ENCODE data around the gene TSPAN17.
A peak's percentile ranks its signal among the peaks of the same experiment; 100 is the strongest.

The TSPAN17 gene

GRCh38 chr5:176621661-176622079, 25.6 kb upstream of the TSPAN17 start:
- DNase-seq (ENCODE audit: low read depth in 2 of 2), result no peak

- no peak for DNase-seq (ENCODE audit: low read depth in 2 of 2)
These were observed 23.1 kb upstream of the TSPAN17 start for GRCh38 chr5:176624142-176624541.

GRCh38 chr5:176624938-176625337, 22.3 kb upstream of the TSPAN17 start:
- DNase-seq (ENCODE audit: low read depth in 2 of 2), result no peak

DNA sequence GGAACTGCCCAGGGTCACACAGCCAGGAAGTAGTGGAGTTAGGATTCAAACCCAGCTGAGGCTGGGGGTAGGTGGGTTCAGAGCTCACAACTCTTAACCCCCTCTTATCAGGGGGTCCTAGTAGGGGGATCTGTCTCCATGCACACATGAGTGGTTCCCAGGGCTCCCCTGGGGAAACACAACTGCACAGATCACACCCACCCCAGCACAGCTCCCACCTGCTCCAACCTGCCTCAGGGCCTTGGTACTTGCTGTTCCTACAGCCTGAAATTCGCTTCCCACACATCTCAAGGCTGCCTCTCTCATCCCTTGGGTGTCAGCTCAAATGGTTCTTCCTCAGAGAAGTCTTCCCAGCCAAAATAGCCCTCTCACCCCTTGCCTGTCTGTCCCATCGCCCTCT, 21.8 kb upstream of the TSPAN17 start:
- no peak for DNase-seq (ENCODE audit: low read depth in 2 of 2)

DNA sequence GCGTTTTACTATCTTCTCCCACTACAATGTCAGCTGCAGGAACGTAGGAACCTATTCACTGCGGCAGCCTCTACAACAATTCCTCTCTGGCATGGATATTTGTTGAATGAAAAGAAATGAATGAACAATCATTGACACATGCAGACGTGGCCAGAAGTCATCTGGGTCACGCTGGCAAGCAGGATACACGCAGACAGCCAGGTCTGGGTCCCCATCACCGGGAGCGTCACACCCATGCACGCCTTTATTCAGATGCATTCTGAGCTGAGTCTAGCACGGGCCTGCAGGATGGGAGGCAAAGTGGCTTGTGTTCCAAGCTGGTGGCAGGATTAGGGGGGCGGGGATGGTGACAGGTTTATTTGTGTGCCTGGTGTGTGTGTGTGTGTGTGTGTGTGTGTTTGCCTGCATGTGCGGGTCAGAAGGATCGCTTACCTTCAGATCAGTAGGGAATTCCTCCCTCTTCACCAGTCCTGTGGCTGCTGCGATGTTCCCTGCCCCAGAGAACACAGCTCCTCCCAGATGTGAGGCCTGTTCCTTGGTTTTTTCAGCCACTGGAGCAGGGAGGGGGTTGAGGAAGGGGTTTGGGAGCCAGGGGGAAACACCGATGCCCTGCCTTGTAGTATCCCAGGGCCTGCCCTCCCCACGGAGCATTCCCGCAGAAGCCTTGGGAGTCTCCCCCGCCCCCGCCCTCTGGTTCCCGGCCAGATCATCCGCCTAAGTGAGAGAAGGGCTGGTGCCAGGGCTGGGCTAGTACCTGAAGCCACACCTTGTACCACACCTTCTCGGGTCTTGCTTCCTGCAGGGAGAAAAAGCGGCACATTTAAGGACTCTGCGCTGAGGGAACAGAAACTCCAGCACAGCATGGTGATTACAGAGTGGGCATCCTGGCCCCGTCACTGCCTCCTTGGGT, 21.1 kb upstream of the TSPAN17 start:
- DNase-seq (ENCODE audit: low read depth in 2 of 2), result no peak

DNA sequence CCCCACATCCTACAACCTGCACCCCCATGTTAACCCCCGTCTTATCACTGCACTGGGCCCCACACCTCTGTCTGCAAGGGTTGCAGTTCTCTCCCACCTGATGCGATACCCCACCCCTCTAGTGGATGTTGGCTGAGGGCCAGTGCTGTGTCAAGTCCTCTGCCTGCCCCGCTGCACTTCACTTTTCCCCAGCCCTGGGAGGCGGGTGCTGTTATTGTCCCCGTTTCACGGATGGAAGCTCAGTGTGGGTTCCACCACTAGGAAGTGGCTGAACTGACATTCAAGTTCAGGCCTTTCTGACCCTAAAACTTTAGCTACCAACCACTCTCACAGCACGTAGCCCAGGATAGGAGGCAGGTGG, 20.4 kb upstream of the TSPAN17 start:
- no peak for DNase-seq (ENCODE audit: low read depth in 2 of 2)

GRCh38 chr5:176627582-176627981, 19.7 kb upstream of the TSPAN17 start:
- no peak for DNase-seq (ENCODE audit: low read depth in 2 of 2)

- no peak for DNase-seq (ENCODE audit: low read depth in 2 of 2)
These were observed 18.7 kb upstream of the TSPAN17 start for GRCh38 chr5:176628406-176629228.

- DNase-seq (ENCODE audit: low read depth in 2 of 2), result no peak
These were observed 17.9 kb upstream of the TSPAN17 start for GRCh38 chr5:176629317-176629852.

- peak in 1 of 2 experiments; percentile 54 for DNase-seq (ENCODE audit: low read depth in 2 of 2)
These were observed 17.2 kb upstream of the TSPAN17 start, which contains the start of the genes EIF4E1B and SNCB for GRCh38 chr5:176629853-176630680. Gene EIF4E1B (plus strand): TSS chr5:176630675. CDS start chr5:176642788, 12,113 bp downstream. Gene SNCB (minus strand): TSS chr5:176630534. CDS start chr5:176629654, 880 bp downstream.

- DNase-seq (ENCODE audit: low read depth in 2 of 2), result no peak
These were observed 16.5 kb upstream of the TSPAN17 start for GRCh38 chr5:176630681-176631222.

GRCh38 chr5:176631383-176632200, 15.7 kb upstream of the TSPAN17 start:
- no peak for DNase-seq (ENCODE audit: low read depth in 2 of 2)

DNA sequence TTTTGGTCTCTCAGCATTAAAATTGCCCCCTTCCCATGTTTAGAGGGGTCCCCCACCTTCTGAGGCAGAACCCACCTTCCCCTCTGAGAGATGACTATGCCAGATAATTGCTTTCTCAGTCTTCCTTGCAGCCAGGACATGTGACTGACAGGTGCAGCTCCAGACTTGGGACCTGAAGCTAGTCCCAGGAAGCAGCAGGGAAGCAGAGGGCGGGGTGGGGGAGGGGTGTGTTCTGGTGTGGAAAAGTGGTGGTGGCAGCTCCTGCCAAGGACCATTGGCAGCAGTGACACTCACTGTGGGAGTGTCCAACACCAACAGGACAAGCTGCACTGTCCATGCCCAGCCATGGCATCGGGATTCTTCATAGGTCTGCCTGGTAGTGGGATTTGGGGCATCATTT, 14.5 kb upstream of the TSPAN17 start:
- no peak for DNase-seq (ENCODE audit: low read depth in 2 of 2)

GRCh38 chr5:176633598-176633997, 13.7 kb upstream of the TSPAN17 start:
- DNase-seq (ENCODE audit: low read depth in 2 of 2), result no peak

- no peak for DNase-seq (ENCODE audit: low read depth in 2 of 2)
These were observed 10.9 kb upstream of the TSPAN17 start for GRCh38 chr5:176636426-176636825.

DNA sequence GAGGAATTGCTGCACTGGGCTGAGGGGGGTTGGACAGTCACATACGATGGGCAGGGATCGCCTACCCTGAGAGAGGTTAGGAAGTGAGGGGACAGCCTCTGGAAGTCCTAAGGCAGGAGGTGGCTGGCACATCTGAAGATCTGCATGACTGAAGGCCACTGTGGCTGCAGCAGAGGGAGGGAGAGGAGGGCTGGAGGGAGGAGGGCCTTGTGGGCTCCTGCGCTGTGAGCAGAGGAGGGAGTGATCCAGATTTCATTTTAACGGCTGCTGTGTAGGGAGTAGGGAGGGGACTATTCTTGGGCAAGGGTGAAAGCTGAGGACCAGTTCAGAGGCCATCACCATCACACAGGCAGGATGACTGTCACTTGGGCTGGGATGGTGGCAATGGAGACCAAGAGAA, 9.7 kb upstream of the TSPAN17 start:
- DNase-seq (ENCODE audit: low read depth in 2 of 2), result no peak

DNA sequence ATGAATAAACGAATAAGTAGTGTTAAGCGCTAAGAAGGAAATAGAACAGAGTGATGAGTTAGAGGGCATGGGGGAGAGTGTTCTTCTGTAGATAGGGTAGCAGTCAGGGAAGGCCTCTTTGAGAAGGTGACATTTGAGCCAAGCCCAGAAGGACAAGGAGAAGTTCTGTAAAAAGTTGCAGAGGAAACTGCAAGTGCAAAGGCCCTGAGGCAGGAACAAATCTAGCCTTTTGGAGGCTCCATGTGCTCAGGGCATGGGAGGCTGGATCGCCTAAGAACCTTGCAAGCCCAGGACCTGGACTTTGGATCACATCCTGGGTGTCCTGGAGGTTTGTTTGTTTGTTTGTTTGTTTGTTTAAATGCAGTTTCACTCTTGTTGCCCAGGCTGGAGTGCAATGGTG, 8.8 kb upstream of the TSPAN17 start:
- no peak for DNase-seq (ENCODE audit: low read depth in 2 of 2)

- no peak for DNase-seq (ENCODE audit: low read depth in 2 of 2)
These were observed 8.1 kb upstream of the TSPAN17 start for GRCh38 chr5:176639208-176639607.

- no peak for DNase-seq (ENCODE audit: low read depth in 2 of 2)
These were observed 7.3 kb upstream of the TSPAN17 start for GRCh38 chr5:176639981-176640380.

- DNase-seq (ENCODE audit: low read depth in 2 of 2), result no peak
These were observed 6.7 kb upstream of the TSPAN17 start for GRCh38 chr5:176640616-176641015.
